H9 (cell line): Measurements from ENCODE around the gene NPNT. TPM values are rescaled to one million over a fixed set of nuclear protein-coding genes. Genes with fewer than 3 reads are reported as not detected.

Source experiments
- DNase-seq: peaks from one replicate; pipeline ENCODE4 v3.0.0-alpha.2; 2017
- H2AFZ ChIP-seq: one replicate; pipeline ENCODE4 v1.6.1; 2013; ENCODE audit warnings: mild to moderate bottlenecking, low read length, control low read depth, moderate library complexity
- H2AK5ac ChIP-seq: 2 replicates; pipeline ENCODE4 v1.6.1; 2013; ENCODE audit warnings: low read length, control low read depth, mixed read lengths; ENCODE audit not compliant: insufficient read length
- H2BK120ac ChIP-seq: one replicate; pipeline ENCODE4 v1.6.1; 2013; ENCODE audit warnings: low read depth, mild to moderate bottlenecking, low read length, control low read depth, inconsistent platforms; ENCODE audit not compliant: poor library complexity, severe bottlenecking
- H2BK12ac ChIP-seq: 2 replicates; pipeline ENCODE4 v1.6.1; 2013; ENCODE audit warnings: low read length, control low read depth, mixed read lengths, low read depth; ENCODE audit not compliant: insufficient read length
- H2BK15ac ChIP-seq: 2 replicates; pipeline ENCODE4 v1.6.1; 2013; ENCODE audit warnings: low read depth, low read length, control low read depth
- H2BK20ac ChIP-seq: one replicate; pipeline ENCODE4 v1.6.1; 2013; ENCODE audit warnings: low read depth, mild to moderate bottlenecking, low read length, control low read depth, inconsistent platforms; ENCODE audit not compliant: poor library complexity, severe bottlenecking
- H2BK5ac ChIP-seq: 2 replicates; pipeline ENCODE4 v1.6.1; 2013; ENCODE audit warnings: low read length, control low read depth, mixed read lengths; ENCODE audit not compliant: insufficient read length
- H3K14ac ChIP-seq: 2 replicates; pipeline ENCODE4 v1.6.1; 2013; ENCODE audit warnings: low read length, control low read depth; ENCODE audit not compliant: insufficient read depth
- H3K18ac ChIP-seq: 2 replicates; pipeline ENCODE4 v1.6.1; 2013; ENCODE audit warnings: low read depth, mild to moderate bottlenecking, mixed read lengths, low read length, control low read depth; ENCODE audit not compliant: insufficient read length
- H3K23ac ChIP-seq: 2 replicates; pipeline ENCODE4 v1.6.1; 2013; ENCODE audit warnings: low read length, control low read depth, mixed read lengths, low read depth; ENCODE audit not compliant: insufficient read length
- H3K23me2 ChIP-seq: 2 replicates; pipeline ENCODE4 v1.6.1; 2013; ENCODE audit warnings: low read depth, mild to moderate bottlenecking, mixed read lengths, low read length, control low read depth; ENCODE audit not compliant: insufficient read length, poor library complexity, severe bottlenecking
- H3K27ac ChIP-seq: 2 replicates; pipeline ENCODE4 v1.5.1; 2013; ENCODE audit warnings: low read length, control low read depth, mixed read lengths, low read depth; ENCODE audit not compliant: insufficient read length
- H3K27me3 ChIP-seq: 2 replicates; pipeline ENCODE4 v1.6.1; 2013; ENCODE audit warnings: low read length, control low read depth, inconsistent platforms; ENCODE audit not compliant: insufficient read depth
- H3K4ac ChIP-seq: 2 replicates; pipeline ENCODE4 v1.6.1; 2013; ENCODE audit warnings: low read depth, mild to moderate bottlenecking, control low read depth, inconsistent platforms, low read length, moderate library complexity
- H3K4me1 ChIP-seq: 2 replicates; pipeline ENCODE4 v1.6.1; 2013; ENCODE audit warnings: low read length, control low read depth, inconsistent platforms; ENCODE audit not compliant: insufficient read depth
- H3K4me2 ChIP-seq: 2 replicates; pipeline ENCODE4 v1.6.1; 2013; ENCODE audit warnings: low read length, control low read depth, mixed read lengths; ENCODE audit not compliant: insufficient read length, insufficient read depth
- H3K56ac ChIP-seq: 2 replicates; pipeline ENCODE4 v1.6.1; 2013; ENCODE audit warnings: low read depth, mild to moderate bottlenecking, mixed read lengths, low read length, control low read depth; ENCODE audit not compliant: insufficient read length
- H3K79me1 ChIP-seq: 2 replicates; pipeline ENCODE4 v1.6.1; 2013; ENCODE audit warnings: low read depth, mild to moderate bottlenecking, moderate library complexity, low read length, control low read depth, inconsistent platforms; ENCODE audit not compliant: insufficient read depth, poor library complexity, severe bottlenecking
- H3K79me2 ChIP-seq: 2 replicates; pipeline ENCODE4 v1.6.1; 2013; ENCODE audit warnings: low read length, control low read depth, inconsistent platforms; ENCODE audit not compliant: insufficient read depth
- H3K9ac ChIP-seq: 2 replicates; pipeline ENCODE4 v1.6.1; 2013; ENCODE audit warnings: low read length, control low read depth, mixed read lengths; ENCODE audit not compliant: insufficient read length; ENCODE audit errors: extremely low read depth
- H3K9me3 ChIP-seq: one replicate; pipeline ENCODE4 v1.6.1; 2013; ENCODE audit warnings: low read depth, low read length, inconsistent platforms; ENCODE audit not compliant: control insufficient read depth
- H3T11ph ChIP-seq: one replicate; pipeline ENCODE4 v1.6.1; 2013; ENCODE audit warnings: mild to moderate bottlenecking, low read length, control low read depth, inconsistent platforms
- H4K20me1 ChIP-seq: one replicate; pipeline ENCODE4 v1.6.1; 2013; ENCODE audit not compliant: control insufficient read depth, insufficient read length, insufficient read depth
- H4K5ac ChIP-seq: 2 replicates; pipeline ENCODE4 v1.6.1; 2013; ENCODE audit warnings: low read depth, mild to moderate bottlenecking, mixed read lengths, low read length, control low read depth; ENCODE audit not compliant: insufficient read length
- H4K8ac ChIP-seq: replicated peaks from 2 replicates; pipeline ENCODE4 v1.6.1; 2013; ENCODE audit warnings: low read length, control low read depth, mixed read lengths, low read depth; ENCODE audit not compliant: insufficient read length
- H4K91ac ChIP-seq: 2 replicates; pipeline ENCODE4 v1.6.1; 2013; ENCODE audit warnings: low read depth, mild to moderate bottlenecking, moderate library complexity, mixed read lengths, low read length, control low read depth; ENCODE audit not compliant: insufficient read length
- H3K27ac Mint-ChIP-seq, 3 experiments: 2 replicates in 2 of 3; 3 replicates in 1 of 3; pipeline ENCODE4 v1.8.0; 2020 to 2021; ENCODE audit warnings: mixed read lengths in 3 of 3, mild to moderate bottlenecking in 1 of 3, moderate library complexity in 1 of 3
- H3K27me3 Mint-ChIP-seq: 2 replicates; pipeline ENCODE4 v1.8.0; 2021; ENCODE audit warnings: low read depth, mild to moderate bottlenecking, moderate library complexity, mixed read lengths
- H3K36me3 Mint-ChIP-seq, 3 experiments: 2 replicates in 2 of 3; 3 replicates in 1 of 3; pipeline ENCODE4 v1.8.0; 2020 to 2021; ENCODE audit warnings: low read depth in 3 of 3, mixed read lengths in 3 of 3; ENCODE audit not compliant: insufficient read depth in 1 of 3
- H3K4me1 Mint-ChIP-seq, 2 experiments: 2 replicates each; pipeline ENCODE4 v1.8.0; 2020; ENCODE audit warnings: mixed read lengths in 2 of 2
- H3K4me3 Mint-ChIP-seq, 2 experiments: 2 replicates in 1 of 2; 3 replicates in 1 of 2; pipeline ENCODE4 v1.8.0; 2020 to 2021; ENCODE audit warnings: mild to moderate bottlenecking in 2 of 2, mixed read lengths in 2 of 2, moderate library complexity in 1 of 2
- H3K9me3 Mint-ChIP-seq, 2 experiments: 2 replicates in 1 of 2; 3 replicates in 1 of 2; pipeline ENCODE4 v1.8.0; 2020; ENCODE audit warnings: mild to moderate bottlenecking in 2 of 2, mixed read lengths in 2 of 2, moderate library complexity in 1 of 2
- CTCF ChIP-seq: fragments of 200-600 bp; sonication (generic); conservative IDR thresholded peaks from 3 replicates; pipeline ENCODE4 v1.8.0; 2021; ENCODE audit warnings: antibody characterized with exemption, mild to moderate bottlenecking
- WGBS: extraction: QIAGEN DNeasy Blood & Tissue Kit; methylation state at CpG from one replicate; pipeline ENCODE4 v1.1.7; 2013; ENCODE audit warnings: missing lambda C conversion rate, low lambda C conversion rate, mixed read lengths; ENCODE audit not compliant: insufficient read length; ENCODE audit errors: extremely low coverage; 5-methylcytosine and 5-hydroxymethylcytosine counted together
- total RNA-seq: library from RNA; stranded (reverse); gene quantifications from 2 replicates; pipeline ENCODE4 v1.2.1, GENCODE V29; 2021

NPNT gene
- total RNA-seq, 1 experiment from 2014 or later: 0.37 TPM

GRCh38 chr4:105978684-105979296, 83.5 kb downstream of the NPNT start:
- no CpG with 5 or more reads among the region's 2 CpGs for WGBS
- Histone ChIP-seq H3K18ac (no peak overlapping the region), H2AFZ (no peak overlapping the region), H3K23ac (no peak overlapping the region), H3K27me3 (no peaks in the 10 kb centered on the region), H3K9me3 (no peaks in the 10 kb centered on the region), H4K20me1 (no peaks in the 10 kb centered on the region), H3K9ac (no peak overlapping the region), H3K4ac (no peak overlapping the region), H2BK120ac (no peak overlapping the region), H2BK20ac (no peak overlapping the region), H3K79me1 (no peaks in the 10 kb centered on the region), H4K8ac (no peak overlapping the region), H4K91ac (no peak overlapping the region), H4K5ac (no peak overlapping the region), H3K79me2 (no peaks in the 10 kb centered on the region), H3K14ac (no peak overlapping the region), H3K27ac (no peak overlapping the region), H3K23me2 (no peaks in the 10 kb centered on the region), H3K4me2 (no peak overlapping the region), H3K56ac (no peak overlapping the region), H3K4me1 (0 out of 2 replicates have a peak, but pooled peaks cover under 1% of the 10 kb centered on the region), H2AK5ac (no peak overlapping the region), H2BK12ac (no peak overlapping the region), H2BK15ac (no peak overlapping the region), H3T11ph (no peak overlapping the region), H2BK5ac (no peak overlapping the region)
- Mint-ChIP-seq H3K27ac (no peak overlapping the region), H3K4me3 (no peak overlapping the region), H3K27me3 (no peaks in the 10 kb centered on the region; the same call in 1 of the 2 replicates), H3K4me1 (peaks cover 3 to 8% of the 10 kb centered on the region in 2 experiments), H3K9me3 (peaks cover 0 to 5% of the 10 kb centered on the region in 2 experiments; a peak in 4 of 5 replicates), H3K36me3 (peaks cover 0 to 2% (median 0%) of the 10 kb centered on the region in 3 experiments; a peak in 2 of 7 replicates)
- no peak for TF ChIP-seq CTCF
- DNase-seq: no peak
